Measurements from ENCODE around the gene TAS1R2.
A peak's percentile ranks its signal among the peaks of the same experiment; 100 is the strongest.
"Not testable (repeated sequence)": the region's sequence is repeated elsewhere in the genome, so short reads cannot be mapped to it uniquely, and the experiment has no call there.

The TAS1R2 gene

GRCh38 chr1:18859560-18859959 lies at the start of gene TAS1R2:
Gene TAS1R2, minus strand, starts transcription at chr1:18859660. Its CDS starts 0 bp downstream, at chr1:18859660.
- no peak for DNase-seq

DNA sequence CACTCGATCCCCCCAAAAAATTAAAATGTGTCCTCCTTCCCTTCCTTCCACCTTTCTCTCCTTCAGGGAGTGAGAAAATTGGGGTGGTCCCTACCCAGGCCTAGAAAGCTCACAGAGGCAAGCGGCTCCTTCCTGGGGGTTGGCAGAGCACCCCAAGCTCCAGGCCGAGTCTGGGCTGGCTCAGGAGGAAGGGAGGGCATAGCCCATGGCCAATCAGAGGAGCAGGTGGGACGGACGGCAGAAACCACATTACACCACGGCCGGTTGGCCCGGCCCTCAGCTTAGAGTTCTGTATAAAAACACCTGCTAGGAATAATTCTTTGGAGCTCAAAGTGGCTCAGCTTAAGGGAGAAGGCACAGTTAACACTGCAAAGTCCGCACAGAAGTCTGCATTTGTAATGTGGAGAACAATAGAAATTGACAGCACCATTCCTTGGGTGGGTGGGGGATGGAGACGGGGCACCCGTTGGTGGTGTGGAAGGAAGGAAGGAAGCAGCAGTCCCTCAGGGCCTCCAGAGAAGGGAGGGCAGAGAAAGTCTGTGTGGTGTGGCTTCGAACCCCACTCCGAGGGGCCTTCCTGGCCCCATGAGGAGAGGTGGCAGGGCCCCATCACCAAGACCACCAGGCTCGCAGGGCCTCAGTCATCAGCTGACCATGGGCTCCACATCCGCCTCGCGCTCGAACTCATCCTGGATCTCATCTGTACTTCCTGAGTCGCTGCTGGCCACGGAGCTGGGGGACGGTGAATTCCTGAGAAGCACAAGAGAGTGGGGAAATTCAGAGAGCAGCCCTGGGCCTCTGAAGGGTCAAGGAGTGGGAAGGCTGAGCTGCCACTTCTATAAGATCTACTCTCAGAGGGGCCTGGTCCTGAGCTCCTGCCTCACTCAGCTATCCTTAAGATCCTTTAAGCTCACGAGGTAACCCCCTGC lies 48.7 kb upstream of the TAS1R2 start:
- no peak for DNase-seq

GRCh38 chr1:18907021-18907916 lies 47.8 kb upstream of the TAS1R2 start:
- peak; percentile 71 for DNase-seq

DNA sequence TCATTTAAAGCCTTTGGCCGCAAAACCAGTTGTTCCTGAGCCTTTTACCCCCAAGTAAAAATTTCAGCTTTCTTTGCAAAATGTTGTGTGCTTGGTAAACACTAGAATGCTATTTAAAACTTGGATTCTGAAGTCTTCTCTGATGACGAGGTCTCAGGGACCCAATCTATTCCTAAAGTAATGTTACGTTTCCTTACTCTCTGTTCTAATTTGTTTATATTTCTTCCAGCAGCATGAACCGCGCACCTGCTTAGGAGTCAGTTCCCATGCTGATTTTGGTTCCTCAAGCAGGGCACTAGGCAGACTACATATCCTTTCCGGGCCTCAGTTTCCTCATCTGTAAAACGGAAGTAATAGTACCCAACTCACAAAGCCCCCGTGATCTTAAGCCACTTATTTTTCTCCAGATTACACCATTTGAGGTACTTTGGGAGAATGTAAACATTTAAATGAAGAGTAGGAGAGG lies 43.9 kb upstream of the TAS1R2 start:
- DNase-seq: no peak

GRCh38 chr1:18902523-18903290 lies 43.2 kb upstream of the TAS1R2 start, which contains the start of gene ALDH4A1:
Gene ALDH4A1, minus strand, starts transcription at chr1:18902555. Its CDS starts 32 bp downstream, at chr1:18902523.
- peak; percentile 99 for DNase-seq

DNA sequence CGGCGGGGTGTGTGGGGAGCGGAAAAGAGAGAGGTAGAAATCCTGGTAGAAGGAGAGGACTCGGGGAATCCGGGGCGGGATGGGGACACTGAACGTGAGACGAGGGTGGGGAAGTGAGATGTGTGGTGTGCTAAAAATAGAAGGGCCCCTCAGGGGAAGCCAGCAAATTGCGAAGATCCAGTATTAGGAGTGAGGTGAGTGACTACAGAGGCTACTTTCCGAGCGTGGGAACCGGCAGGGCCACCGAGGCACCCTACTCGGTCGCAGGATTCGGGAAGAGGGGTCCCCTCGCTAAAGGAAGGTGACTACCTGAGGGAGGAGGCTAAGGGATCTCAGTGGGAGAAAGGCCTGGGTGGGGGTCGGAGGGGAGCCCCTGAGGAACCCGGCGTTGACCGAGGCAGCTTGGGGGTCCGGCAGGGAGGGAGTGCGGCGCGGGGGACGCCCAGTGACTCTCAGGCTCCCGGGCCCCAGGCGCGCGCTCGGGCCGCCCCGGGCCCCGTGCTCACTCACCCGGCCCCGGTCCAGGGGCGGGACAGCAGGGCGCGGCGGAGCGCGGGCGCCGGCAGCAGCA lies 42.6 kb upstream of the TAS1R2 start:
- DNase-seq: peak; percentile 76

DNA sequence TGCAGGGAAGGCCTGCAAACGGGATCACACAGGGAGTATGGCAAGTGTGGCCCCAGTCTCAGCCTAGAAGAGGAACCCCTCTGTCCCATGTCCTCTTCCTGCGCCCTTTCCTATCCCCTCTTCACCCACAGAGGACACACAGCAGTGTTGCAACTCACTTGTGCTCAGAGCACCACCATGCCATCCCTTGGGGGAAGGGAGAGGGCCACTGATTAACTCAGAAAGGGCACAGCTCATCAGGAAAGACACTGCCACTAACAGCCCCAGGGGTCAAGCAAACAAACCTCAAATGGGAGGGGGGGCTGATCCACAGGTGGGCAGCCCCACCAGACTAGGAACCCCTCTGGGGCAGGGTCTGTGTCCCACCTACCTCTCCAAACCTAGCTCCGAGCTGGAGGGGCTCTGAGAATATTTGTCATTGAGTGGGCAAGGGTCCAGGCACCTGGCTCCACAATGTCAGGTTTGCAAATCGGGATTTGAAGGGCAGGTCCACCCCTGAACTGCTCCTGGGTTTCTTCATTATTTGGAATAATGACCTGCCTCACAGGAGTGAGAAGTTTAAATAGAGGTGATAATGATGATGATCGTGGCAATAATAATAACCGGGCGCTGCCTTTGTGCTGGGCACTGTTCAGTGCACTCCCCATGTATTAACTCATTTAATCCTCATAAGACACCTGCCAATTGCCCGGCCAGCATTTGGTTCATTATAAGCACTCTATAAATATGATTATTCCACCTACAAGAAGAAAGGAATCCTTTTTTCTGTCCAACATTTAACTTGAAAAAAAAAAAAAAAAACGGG lies 41.9 kb upstream of the TAS1R2 start:
- DNase-seq: peak; percentile 15

GRCh38 chr1:18900303-18900841 lies 40.9 kb upstream of the TAS1R2 start:
- DNase-seq: peak; percentile 89

DNA sequence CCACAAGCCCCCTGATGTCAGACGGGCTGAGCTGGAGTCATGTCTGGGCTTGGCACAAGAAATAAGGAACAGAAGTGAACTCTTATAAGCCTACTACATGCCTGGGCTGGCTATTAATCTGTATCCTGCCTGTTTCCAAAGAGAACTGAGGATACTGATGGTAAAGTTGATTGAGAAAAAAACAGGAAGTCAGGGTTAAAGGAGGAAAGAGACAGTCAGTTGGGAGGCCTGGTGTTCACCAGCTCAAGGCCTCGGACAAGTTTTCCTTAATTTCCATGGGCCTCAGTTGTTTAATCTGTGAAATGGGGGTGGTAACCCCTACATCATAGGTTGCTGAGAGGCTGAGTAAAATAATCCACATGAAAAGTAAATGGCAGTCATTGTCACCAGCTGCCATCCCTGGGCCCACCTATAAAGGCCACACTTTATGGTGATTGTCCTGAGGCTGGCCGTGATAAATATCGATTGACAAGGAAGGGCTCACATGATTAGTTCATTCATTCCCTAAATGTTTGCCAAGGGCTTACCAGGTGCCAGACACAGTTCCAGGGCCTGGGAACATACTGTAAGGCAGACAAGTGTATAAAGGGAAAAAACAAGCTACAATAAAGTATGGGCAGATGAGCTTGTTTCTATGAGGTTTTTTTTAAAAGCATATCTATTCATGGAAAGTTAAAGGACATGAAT lies 40.0 kb upstream of the TAS1R2 start:
- DNase-seq: peak; percentile 30

DNA sequence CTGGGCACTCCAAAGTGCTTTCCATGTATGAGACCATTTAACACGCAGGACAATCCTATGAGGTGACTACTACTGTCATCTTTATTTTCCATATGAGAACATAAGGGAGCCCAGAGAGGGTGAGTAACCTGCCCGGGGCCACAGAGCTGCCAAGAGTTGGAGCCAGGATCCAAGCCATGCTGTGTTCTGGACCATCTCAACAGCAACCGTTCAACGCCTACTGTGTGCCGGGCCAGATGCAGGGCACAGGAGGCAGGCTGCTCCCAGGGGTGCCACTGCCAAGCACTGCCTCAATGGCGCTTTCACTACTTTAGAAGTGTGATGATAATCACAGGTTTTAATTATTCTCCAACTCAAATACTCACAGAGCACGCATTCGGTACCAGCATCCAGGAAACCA lies 39.1 kb upstream of the TAS1R2 start:
- DNase-seq: no peak

DNA sequence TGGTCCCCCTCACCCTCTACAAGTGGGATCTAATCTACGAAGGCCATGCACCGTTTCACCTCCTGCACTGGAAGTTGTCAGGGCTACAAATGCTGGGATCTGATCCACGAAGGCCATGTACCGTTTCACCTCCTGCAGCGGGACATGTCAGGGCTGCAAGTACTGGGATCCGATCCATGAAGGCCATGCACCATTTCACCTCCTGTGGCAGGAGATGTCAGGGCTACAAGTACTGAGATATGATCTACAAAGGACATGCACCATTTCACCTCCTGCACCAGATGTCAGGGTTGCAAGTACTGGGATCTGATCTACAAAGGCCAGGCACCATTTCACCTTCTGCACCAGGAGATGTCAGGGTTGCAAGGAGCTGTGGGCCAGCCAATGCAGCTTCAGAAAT lies 35.9 kb upstream of the TAS1R2 start:
- DNase-seq: no peak

GRCh38 chr1:18893120-18893519 lies 33.7 kb upstream of the TAS1R2 start:
- no peak for DNase-seq

DNA sequence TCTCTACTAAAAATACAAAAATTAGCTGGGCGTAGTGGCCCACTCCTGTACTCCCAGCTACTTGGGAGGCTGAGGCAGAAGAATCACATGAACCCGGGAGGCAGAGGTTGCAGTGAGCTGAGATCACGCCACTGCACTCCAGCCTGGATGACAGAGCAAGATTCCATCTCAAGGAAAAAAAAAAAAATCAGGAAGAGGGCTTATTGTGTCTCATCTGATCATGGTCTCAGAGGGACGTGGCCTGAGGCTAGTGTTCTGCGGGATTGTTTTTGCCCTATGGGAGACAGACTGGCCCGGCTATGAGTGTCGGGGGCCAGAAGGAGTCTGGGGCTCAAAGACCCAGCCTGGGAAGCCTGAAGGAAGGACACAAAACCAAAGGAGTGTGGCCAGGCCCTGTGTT lies 32.4 kb upstream of the TAS1R2 start:
- not testable (repeated sequence) for DNase-seq

- no peak for DNase-seq
These were observed 31.9 kb upstream of the TAS1R2 start for GRCh38 chr1:18891426-18891780.

GRCh38 chr1:18890706-18891425 lies 31.4 kb upstream of the TAS1R2 start:
- DNase-seq: no peak

- no peak for DNase-seq
These were observed 26.5 kb upstream of the TAS1R2 start for GRCh38 chr1:18886003-18886335.

- no peak for DNase-seq
These were observed 26.0 kb upstream of the TAS1R2 start for GRCh38 chr1:18885311-18886002.

DNA sequence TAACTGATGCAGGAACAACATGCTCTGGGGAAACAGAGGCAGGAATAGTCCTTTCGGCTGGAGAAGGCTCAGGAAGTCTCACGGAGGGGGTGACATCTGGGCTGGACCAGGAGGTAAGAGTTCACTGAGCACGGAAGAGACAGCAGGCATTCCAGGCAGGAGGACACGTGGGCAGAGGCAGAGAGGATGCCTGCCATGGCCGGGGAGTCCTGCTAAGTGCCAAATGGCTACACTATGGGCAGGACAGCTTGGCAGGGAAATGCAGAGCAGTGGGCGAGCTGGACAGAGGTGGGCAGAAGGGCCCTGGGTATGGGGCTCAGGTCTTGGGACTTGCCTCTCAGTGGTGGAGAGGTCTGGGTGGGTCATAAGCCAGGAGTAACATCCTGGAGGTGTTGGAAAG lies 25.3 kb upstream of the TAS1R2 start:
- no peak for DNase-seq

DNA sequence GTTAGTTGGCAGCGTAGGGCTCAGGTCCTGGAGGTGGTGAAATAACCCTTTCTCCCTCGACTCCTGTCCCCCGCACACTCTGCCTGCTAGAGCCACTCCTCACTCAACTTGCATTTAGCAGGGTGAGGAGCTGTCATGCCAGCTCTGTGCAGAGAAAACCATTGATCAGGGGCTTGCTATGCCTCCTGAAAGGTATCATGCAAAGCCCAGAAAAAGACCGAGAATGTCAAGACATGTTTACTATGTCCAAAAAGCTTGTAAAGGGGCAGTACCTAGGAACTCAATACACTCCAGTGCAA lies 24.9 kb upstream of the TAS1R2 start:
- no peak for DNase-seq

All from NCI-H1092 treated with DMSO at 0.1 percent for 48 hours (cell line).